Loucy (cell line): ENCODE measurements around the gene EFEMP1.

Experiments used
- H2AFZ ChIP-seq: fragments of 200-600 bp; sonication (generic); 2 replicates; pipeline ENCODE4 v1.6.0; 2016; ENCODE audit warnings: antibody characterized with exemption, mild to moderate bottlenecking, low read length, moderate library complexity
- H3F3A ChIP-seq: fragments of 200-600 bp; 2 replicates; pipeline ENCODE4 v1.6.0; 2016; ENCODE audit warnings: antibody characterized with exemption, low read depth, mild to moderate bottlenecking
- H3K27me3 ChIP-seq: fragments of 200-600 bp; sonication (generic); 2 replicates; pipeline ENCODE4 v1.6.1; 2014; ENCODE audit warnings: low read length, mild to moderate bottlenecking; ENCODE audit not compliant: insufficient read depth, poor library complexity, severe bottlenecking
- H3K36me3 ChIP-seq: fragments of 200-600 bp; sonication (generic); 2 replicates; pipeline ENCODE4 v1.6.1; 2016; ENCODE audit warnings: low read length; ENCODE audit not compliant: insufficient read depth
- H3K4me1 ChIP-seq: fragments of 200-600 bp; sonication (generic); 2 replicates; pipeline ENCODE4 v1.5.1; 2014; ENCODE audit warnings: low read length, mild to moderate bottlenecking; ENCODE audit not compliant: insufficient read depth, poor library complexity, severe bottlenecking
- H3K4me2 ChIP-seq: fragments of 200-600 bp; sonication (generic); 2 replicates; pipeline ENCODE4 v1.6.0; 2014; ENCODE audit warnings: antibody characterized with exemption, low read length, low read depth, mild to moderate bottlenecking; ENCODE audit not compliant: poor library complexity, severe bottlenecking
- H3K4me3 ChIP-seq: fragments of 200-600 bp; sonication (generic); 2 replicates; pipeline ENCODE4 v1.5.1; 2014; ENCODE audit warnings: low read length, mild to moderate bottlenecking, mixed read lengths; ENCODE audit not compliant: poor library complexity, severe bottlenecking
- H3K79me2 ChIP-seq: fragments of 200-600 bp; sonication (generic); 2 replicates; pipeline ENCODE4 v1.6.1; 2014; ENCODE audit warnings: low read length; ENCODE audit not compliant: insufficient read depth
- H3K9ac ChIP-seq: fragments of 200-600 bp; sonication (generic); 2 replicates; pipeline ENCODE4 v1.6.0; 2014; ENCODE audit warnings: mild to moderate bottlenecking, low read depth, low read length, moderate library complexity; ENCODE audit not compliant: poor library complexity, severe bottlenecking
- H3K9me2 ChIP-seq: fragments of 200-600 bp; sonication (generic); replicated peaks from 2 replicates; pipeline ENCODE4 v1.6.1; 2016; ENCODE audit warnings: low read depth, low read length, mixed read lengths
- H3K9me3 ChIP-seq: fragments of 200-600 bp; sonication (generic); 2 replicates; pipeline ENCODE4 v1.6.1; 2014; ENCODE audit warnings: mild to moderate bottlenecking, antibody characterized with exemption, low read length, low read depth; ENCODE audit not compliant: insufficient read depth
- H4K20me1 ChIP-seq: fragments of 200-600 bp; sonication (generic); 2 replicates; pipeline ENCODE4 v1.6.0; 2014; ENCODE audit warnings: antibody characterized with exemption, low read length, mild to moderate bottlenecking; ENCODE audit not compliant: insufficient read depth, poor library complexity, severe bottlenecking
- CTCF ChIP-seq: fragments of 200-600 bp; sonication (generic); conservative IDR thresholded peaks from 2 replicates; pipeline ENCODE4 v1.5.1; 2014; ENCODE audit warnings: mild to moderate bottlenecking, antibody characterized with exemption, low read length
- EZH2phosphoT487 ChIP-seq: fragments of 200-600 bp; IDR thresholded peaks from 2 replicates; pipeline ENCODE4 v1.6.1; 2018; ENCODE audit warnings: antibody characterized with exemption, mild to moderate bottlenecking, moderate library complexity, borderline replicate concordance

Gene EFEMP1

GRCh38 chr2:55926974-55927373 lies 3.4 kb upstream of the EFEMP1 start:
- Histone ChIP-seq H3K9me2 (no peaks in the 10 kb centered on the region), H3K4me3 (no peak overlapping the region), H3K4me2 (no peak overlapping the region), H3K27me3 (no peaks in the 10 kb centered on the region), H3K4me1 (no peaks in the 10 kb centered on the region), H3F3A (no peaks in the 10 kb centered on the region), H4K20me1 (no peaks in the 10 kb centered on the region), H3K36me3 (no peaks in the 10 kb centered on the region), H2AFZ (no peak overlapping the region), H3K9ac (no peak overlapping the region), H3K79me2 (no peaks in the 10 kb centered on the region), H3K9me3 (no peaks in the 10 kb centered on the region)
- TF ChIP-seq EZH2phosphoT487 (no peak), CTCF (no peak)

GRCh38 chr2:55926246-55926645 lies 2.7 kb upstream of the EFEMP1 start:
- Histone ChIP-seq H3K36me3 (no peaks in the 10 kb centered on the region), H3K9me2 (no peaks in the 10 kb centered on the region), H3K4me1 (no peaks in the 10 kb centered on the region), H3K9me3 (no peaks in the 10 kb centered on the region), H4K20me1 (no peaks in the 10 kb centered on the region), H3K27me3 (no peaks in the 10 kb centered on the region), H3F3A (no peaks in the 10 kb centered on the region), H3K4me2 (no peak overlapping the region), H3K9ac (no peak overlapping the region), H3K4me3 (no peak overlapping the region), H3K79me2 (no peaks in the 10 kb centered on the region), H2AFZ (no peak overlapping the region)
- TF ChIP-seq EZH2phosphoT487 (no peak), CTCF (no peak)

DNA sequence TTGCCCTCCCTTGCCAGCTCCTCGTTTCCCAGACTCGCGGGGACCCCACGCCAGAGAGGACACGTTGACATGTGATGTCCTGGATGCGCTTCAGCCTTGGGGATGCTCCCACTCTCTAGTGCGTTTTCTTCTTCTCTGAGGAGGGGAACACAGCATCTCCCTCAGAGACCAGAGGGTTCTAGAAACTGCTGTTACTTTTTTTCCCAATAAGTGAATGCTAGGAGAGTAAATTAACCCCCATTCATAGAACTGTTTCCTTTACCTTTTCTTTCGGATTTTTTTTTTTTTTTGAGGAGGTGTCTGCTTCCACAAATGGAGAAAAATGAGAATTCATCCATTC lies 370 bp upstream of the EFEMP1 start:
- Histone ChIP-seq H3K36me3 (no peaks in the 10 kb centered on the region), H3K4me2 (no peak overlapping the region), H3K4me3 (no peak overlapping the region), H3F3A (no peaks in the 10 kb centered on the region), H3K27me3 (no peaks in the 10 kb centered on the region), H3K9me3 (no peaks in the 10 kb centered on the region), H3K79me2 (no peaks in the 10 kb centered on the region), H3K9me2 (no peaks in the 10 kb centered on the region), H2AFZ (no peak overlapping the region), H3K9ac (no peak overlapping the region), H3K4me1 (no peaks in the 10 kb centered on the region), H4K20me1 (no peaks in the 10 kb centered on the region)
- no peak for TF ChIP-seq EZH2phosphoT487
- TF ChIP-seq CTCF, result no peak
